ENCODE measurements around the gene MCC.

- no peak for TF ChIP-seq POLR2A (IDR thresholded peaks at IDR 0.05)
- TF ChIP-seq, protein P1, sequence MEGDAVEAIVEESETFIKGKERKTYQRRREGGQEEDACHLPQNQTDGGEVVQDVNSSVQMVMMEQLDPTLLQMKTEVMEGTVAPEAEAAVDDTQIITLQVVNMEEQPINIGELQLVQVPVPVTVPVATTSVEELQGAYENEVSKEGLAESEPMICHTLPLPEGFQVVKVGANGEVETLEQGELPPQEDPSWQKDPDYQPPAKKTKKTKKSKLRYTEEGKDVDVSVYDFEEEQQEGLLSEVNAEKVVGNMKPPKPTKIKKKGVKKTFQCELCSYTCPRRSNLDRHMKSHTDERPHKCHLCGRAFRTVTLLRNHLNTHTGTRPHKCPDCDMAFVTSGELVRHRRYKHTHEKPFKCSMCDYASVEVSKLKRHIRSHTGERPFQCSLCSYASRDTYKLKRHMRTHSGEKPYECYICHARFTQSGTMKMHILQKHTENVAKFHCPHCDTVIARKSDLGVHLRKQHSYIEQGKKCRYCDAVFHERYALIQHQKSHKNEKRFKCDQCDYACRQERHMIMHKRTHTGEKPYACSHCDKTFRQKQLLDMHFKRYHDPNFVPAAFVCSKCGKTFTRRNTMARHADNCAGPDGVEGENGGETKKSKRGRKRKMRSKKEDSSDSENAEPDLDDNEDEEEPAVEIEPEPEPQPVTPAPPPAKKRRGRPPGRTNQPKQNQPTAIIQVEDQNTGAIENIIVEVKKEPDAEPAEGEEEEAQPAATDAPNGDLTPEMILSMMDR (IDR thresholded peaks at IDR 0.05 in 4 of 5, conservative IDR thresholded peaks at IDR 0.05 in 1 of 5): no peak
Observed at GRCh38 chr5:113064806-113065205, 423.4 kb downstream of the MCC start.
